ENCODE data around the gene LONRF2.

DNA sequence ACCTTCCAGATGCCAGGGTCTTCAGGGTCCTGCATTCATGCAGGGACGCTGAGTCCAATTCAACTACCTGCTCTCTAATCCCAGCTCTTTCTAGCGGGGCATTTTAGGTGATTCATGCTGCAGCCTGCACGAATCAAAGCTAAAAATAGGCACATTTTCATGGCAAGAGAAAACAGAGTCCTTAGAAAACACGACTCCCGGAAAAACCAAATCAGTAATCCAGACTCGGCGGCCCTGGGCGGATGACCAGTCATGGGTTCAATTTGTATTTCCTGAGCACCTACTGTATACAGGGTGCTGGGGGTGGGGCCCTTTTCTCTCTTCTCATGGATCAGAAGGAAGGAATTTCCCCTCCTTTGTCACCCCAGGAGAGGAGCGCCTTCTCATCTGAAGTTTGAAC lies 64.4 kb downstream of the LONRF2 start:
- TF ChIP-seq EP300 (IDR thresholded peaks at IDR 0.05) (no peak), POLR2A (IDR thresholded peaks at IDR 0.05) (no peak), CTCF (IDR thresholded peaks at IDR 0.05) (no peak)

Measured in tibial nerve (tissue), 4 donors.